CD14-positive monocyte (primary cell): ENCODE data around the gene MSI2. TPM values are rescaled to one million over a fixed set of nuclear protein-coding genes. Genes with fewer than 3 reads are reported as not detected.
A peak's percentile ranks its signal among the peaks of the same experiment; 100 is the strongest.

Source experiments
- DNase-seq, 3 donors: peaks; one replicate each; pipeline ENCODE4 v3.0.0-alpha.2; 2011 to 2022
- H2AFZ ChIP-seq: 2 replicates; pipeline ENCODE4 v1.6.0; 2012; ENCODE audit warnings: mild to moderate bottlenecking, low read depth, low read length, inconsistent platforms; ENCODE audit not compliant: insufficient read depth, poor library complexity, severe bottlenecking
- H3K27ac ChIP-seq, 2 donors: 1 replicate in 1 of 2; 2 replicates in 1 of 2; pipeline ENCODE4 v1.5.1; 2012 to 2013; ENCODE audit warnings: low read length in 2 of 2, control low read depth in 1 of 2, inconsistent platforms in 1 of 2, low read depth in 1 of 2, mild to moderate bottlenecking in 1 of 2
- H3K27me3 ChIP-seq, 2 donors: one replicate each; pipeline versions ENCODE4 v1.6.0 to v1.6.1; 2011 to 2013; ENCODE audit warnings: low read length in 2 of 2; ENCODE audit not compliant: control insufficient read depth in 2 of 2, insufficient read depth in 2 of 2
- H3K36me3 ChIP-seq, 2 donors: replicated peaks in 1 of 2; 1 replicate in 1 of 2; 2 replicates in 1 of 2; pipeline versions ENCODE4 v1.5.1 to v1.6.1; 2012 to 2013; ENCODE audit warnings: low read length in 2 of 2, control low read depth in 1 of 2, inconsistent platforms in 1 of 2, mild to moderate bottlenecking in 1 of 2; ENCODE audit not compliant: insufficient read depth in 2 of 2, control insufficient read depth in 1 of 2
- H3K4me1 ChIP-seq, 2 donors: 1 replicate in 1 of 2; 2 replicates in 1 of 2; pipeline versions ENCODE4 v1.5.1 to v1.6.1; 2012 to 2013; ENCODE audit warnings: low read length in 2 of 2, control low read depth in 1 of 2, inconsistent platforms in 1 of 2, mild to moderate bottlenecking in 1 of 2, moderate library complexity in 1 of 2; ENCODE audit not compliant: insufficient read depth in 2 of 2, control insufficient read depth in 1 of 2
- H3K4me2 ChIP-seq: replicated peaks from 2 replicates; pipeline ENCODE3; 2012; ENCODE audit warnings: low read length, moderate library complexity, mild to moderate bottlenecking; ENCODE audit not compliant: poor library complexity, severe bottlenecking; ENCODE audit errors: extremely low read depth
- H3K4me3 ChIP-seq, 3 experiments: fragments of 200-600 bp in 1 of 3; sonication (generic) in 1 of 3; replicated peaks in 1 of 3; 1 replicate in 2 of 3; 2 replicates in 1 of 3; pipeline ENCODE4 v1.5.1; 2011 to 2013; ENCODE audit warnings: low read length in 3 of 3, mild to moderate bottlenecking in 3 of 3, control low read depth in 2 of 3, low read depth in 2 of 3, inconsistent platforms in 1 of 3, moderate library complexity in 1 of 3
- H3K79me2 ChIP-seq: 2 replicates; pipeline ENCODE4 v1.6.0; 2012; ENCODE audit warnings: mild to moderate bottlenecking, control low read depth, inconsistent platforms, low read length, moderate library complexity; ENCODE audit not compliant: insufficient read depth
- H3K9ac ChIP-seq: 2 replicates; pipeline ENCODE4 v1.6.0; 2017; ENCODE audit warnings: low read length, mild to moderate bottlenecking; ENCODE audit not compliant: insufficient read depth, poor library complexity, severe bottlenecking
- H3K9me3 ChIP-seq, 2 donors: replicated peaks in 1 of 2; 1 replicate in 1 of 2; 2 replicates in 1 of 2; pipeline versions ENCODE4 v1.5.1 to v1.6.1; 2012 to 2013; ENCODE audit warnings: low read length in 2 of 2, control low read depth in 1 of 2; ENCODE audit not compliant: control insufficient read depth in 1 of 2, insufficient read depth in 1 of 2
- H4K20me1 ChIP-seq: 2 replicates; pipeline ENCODE4 v1.6.0; 2012; ENCODE audit warnings: mild to moderate bottlenecking, low read length, control low read depth, moderate library complexity; ENCODE audit not compliant: insufficient read depth
- H3K27ac Mint-ChIP-seq, 7 donors: one replicate each; pipeline ENCODE4 v1.8.0; 2020; ENCODE audit warnings: mild to moderate bottlenecking in 7 of 7, mixed read lengths in 7 of 7, moderate library complexity in 6 of 7, inconsistent platforms in 2 of 7
- H3K27me3 Mint-ChIP-seq, 3 donors: one replicate each; pipeline ENCODE4 v1.8.0; 2021 to 2022; ENCODE audit warnings: low read depth in 3 of 3, mild to moderate bottlenecking in 3 of 3, mixed read lengths in 3 of 3, moderate library complexity in 3 of 3, inconsistent platforms in 1 of 3
- H3K36me3 Mint-ChIP-seq, 2 donors: one replicate each; pipeline ENCODE4 v1.8.0; 2020; ENCODE audit warnings: mixed read lengths in 2 of 2, inconsistent platforms in 1 of 2, mild to moderate bottlenecking in 1 of 2
- H3K4me1 Mint-ChIP-seq: one replicate; pipeline ENCODE4 v1.8.0; 2020; ENCODE audit warnings: mild to moderate bottlenecking, mixed read lengths
- H3K4me3 Mint-ChIP-seq, 2 donors: one replicate each; pipeline ENCODE4 v1.8.0; 2020; ENCODE audit warnings: mild to moderate bottlenecking in 2 of 2, mixed read lengths in 2 of 2, moderate library complexity in 1 of 2
- H3K9me3 Mint-ChIP-seq, 7 donors: one replicate each; pipeline ENCODE4 v1.8.0; 2020 to 2022; ENCODE audit warnings: mixed read lengths in 7 of 7, mild to moderate bottlenecking in 6 of 7, moderate library complexity in 6 of 7, inconsistent platforms in 2 of 7
- WGBS: methylation state at CpG from one replicate; pipeline ENCODE4 v1.1.5; 2013; ENCODE audit warnings: missing lambda C conversion rate; ENCODE audit not compliant: insufficient coverage; 5-methylcytosine and 5-hydroxymethylcytosine counted together
- intact Hi-C, 2 donors: fragments of 100-400 bp; cut with micrococcal nuclease; formaldehyde crosslinking; loops; one replicate each; pipeline versions ENCODE4 v1.15.0 to v1.15.1; 2023
- polyA plus RNA-seq, 3 donors: library from polyadenylated mRNA; depleted of rRNA in 1 of 3; unstranded in 2 of 3; stranded (reverse) in 1 of 3; fragments of 300-500 nt in 2 of 3; fragments of >200 nt in 1 of 3; fragmentation: Illumina TruSeq in 2 of 3; gene quantifications; 1 replicate in 2 of 3; 2 replicates in 1 of 3; pipeline ENCODE4 v1.2.3, GENCODE V29; 2012 to 2021
- TF ChIP-seq, protein P1 (sequence below): fragments of 200-600 bp; IDR thresholded peaks from one replicate; pipeline ENCODE4 v1.8.0; 2022; ENCODE audit warnings: antibody characterized with exemption, mild to moderate bottlenecking

Gene MSI2
- polyA plus RNA-seq, 3 donors: 0.20 to 6.6 (median 0.37) TPM

- TF ChIP-seq, protein P1, sequence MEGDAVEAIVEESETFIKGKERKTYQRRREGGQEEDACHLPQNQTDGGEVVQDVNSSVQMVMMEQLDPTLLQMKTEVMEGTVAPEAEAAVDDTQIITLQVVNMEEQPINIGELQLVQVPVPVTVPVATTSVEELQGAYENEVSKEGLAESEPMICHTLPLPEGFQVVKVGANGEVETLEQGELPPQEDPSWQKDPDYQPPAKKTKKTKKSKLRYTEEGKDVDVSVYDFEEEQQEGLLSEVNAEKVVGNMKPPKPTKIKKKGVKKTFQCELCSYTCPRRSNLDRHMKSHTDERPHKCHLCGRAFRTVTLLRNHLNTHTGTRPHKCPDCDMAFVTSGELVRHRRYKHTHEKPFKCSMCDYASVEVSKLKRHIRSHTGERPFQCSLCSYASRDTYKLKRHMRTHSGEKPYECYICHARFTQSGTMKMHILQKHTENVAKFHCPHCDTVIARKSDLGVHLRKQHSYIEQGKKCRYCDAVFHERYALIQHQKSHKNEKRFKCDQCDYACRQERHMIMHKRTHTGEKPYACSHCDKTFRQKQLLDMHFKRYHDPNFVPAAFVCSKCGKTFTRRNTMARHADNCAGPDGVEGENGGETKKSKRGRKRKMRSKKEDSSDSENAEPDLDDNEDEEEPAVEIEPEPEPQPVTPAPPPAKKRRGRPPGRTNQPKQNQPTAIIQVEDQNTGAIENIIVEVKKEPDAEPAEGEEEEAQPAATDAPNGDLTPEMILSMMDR: no peak
- H3K4me1 ChIP-seq: peaks cover 7 to 11% of the 10 kb centered on the region in 2 donors
- H3K9me3 ChIP-seq: no peaks in the 10 kb centered on the region
- no peaks in the 10 kb centered on the region for H3K27me3 ChIP-seq
- H3K79me2 ChIP-seq: no peaks in the 10 kb centered on the region
- intact Hi-C loops: no loop called here
- peak overlapping the region in 1 of 7 donors; percentile 37 for H3K27ac Mint-ChIP-seq
- no peak overlapping the region for H3K4me3 Mint-ChIP-seq
- H3K27ac ChIP-seq: no peak overlapping the region
- H3K9me3 Mint-ChIP-seq: peaks cover 0 to 1% (median 0%) of the 10 kb centered on the region in 7 donors
- 80% methylated on average over 5 of the region's 6 CpGs for WGBS
- no peaks in the 10 kb centered on the region for H3K27me3 Mint-ChIP-seq
- no peak overlapping the region for H3K9ac ChIP-seq
- DNase-seq: no peak
- H3K4me2 ChIP-seq: no peak overlapping the region
- H4K20me1 ChIP-seq: peaks cover 3% of the 10 kb centered on the region
- H3K36me3 Mint-ChIP-seq: no peaks in the 10 kb centered on the region
- H3K4me3 ChIP-seq: no peak overlapping the region
- H3K36me3 ChIP-seq: no peaks in the 10 kb centered on the region
- peaks cover 17% of the 10 kb centered on the region for H3K4me1 Mint-ChIP-seq
- no peak overlapping the region for H2AFZ ChIP-seq
Measured at GRCh38 chr17:57499648-57500049, 243.3 kb downstream of the MSI2 start.

- peaks cover 3% of the 10 kb centered on the region for H4K20me1 ChIP-seq
- Mint-ChIP-seq H3K4me3 (no peak overlapping the region), H3K4me1 (peaks cover 15% of the 10 kb centered on the region), H3K27me3 (no peaks in the 10 kb centered on the region), H3K27ac (no peak overlapping the region), H3K36me3 (no peaks in the 10 kb centered on the region), H3K9me3 (no peaks in the 10 kb centered on the region)
- H3K27ac ChIP-seq: no peak overlapping the region
- H3K4me1 ChIP-seq: peaks cover 7 to 11% of the 10 kb centered on the region in 2 donors
- no peaks in the 10 kb centered on the region for H3K79me2 ChIP-seq
- no peak overlapping the region for H3K4me3 ChIP-seq
- no peak overlapping the region for H3K4me2 ChIP-seq
- no peak overlapping the region for H3K9ac ChIP-seq
- H3K9me3 ChIP-seq: no peaks in the 10 kb centered on the region
- intact Hi-C loops: no loop called here
- TF ChIP-seq, protein P1: no peak
- 92% methylated on average over 7 of the region's 9 CpGs for WGBS
- H3K27me3 ChIP-seq: no peaks in the 10 kb centered on the region
- H3K36me3 ChIP-seq: no peaks in the 10 kb centered on the region
- H2AFZ ChIP-seq: no peak overlapping the region
- no peak for DNase-seq
Measured at GRCh38 chr17:57501016-57501415, 244.7 kb downstream of the MSI2 start.
